Sciatic nerve (tissue), 2 donors: ENCODE measurements around the gene TPP2. TPM values are rescaled to one million over a fixed set of nuclear protein-coding genes. Genes with fewer than 3 reads are reported as not detected.

Source experiments
- ATAC-seq: fragments of 200-7000 bp; cut with Tn5 transposase; one replicate; pipeline ENCODE4 v1.9.1; 2020; ENCODE audit warnings: mild to moderate bottlenecking, moderate library complexity
- DNase-seq: peaks from one replicate; pipeline ENCODE4 v3.0.0-alpha.2; 2020; ENCODE audit warnings: low spot score
- intact Hi-C: fragments of 100-400 bp; cut with DNase I; formaldehyde crosslinking; loops from one replicate; pipeline ENCODE4 v1.14.2; 2022
- total RNA-seq: library from RNA; stranded (reverse); fragmentation: NEBNext Ultra II Directional; extraction: Animal tissue kit (Norgen Biotek cat#: 25700); gene quantifications from one replicate; pipeline ENCODE4 v1.2.1, GENCODE V29; 2021
- donor health status: DM: no; HTN: no; CAD: no.
- donor health status: DM: no; HTN: no; CAD: no.

The TPP2 gene
- total RNA-seq, 1 donor from 2014 or later, result 44.8 TPM

DNA sequence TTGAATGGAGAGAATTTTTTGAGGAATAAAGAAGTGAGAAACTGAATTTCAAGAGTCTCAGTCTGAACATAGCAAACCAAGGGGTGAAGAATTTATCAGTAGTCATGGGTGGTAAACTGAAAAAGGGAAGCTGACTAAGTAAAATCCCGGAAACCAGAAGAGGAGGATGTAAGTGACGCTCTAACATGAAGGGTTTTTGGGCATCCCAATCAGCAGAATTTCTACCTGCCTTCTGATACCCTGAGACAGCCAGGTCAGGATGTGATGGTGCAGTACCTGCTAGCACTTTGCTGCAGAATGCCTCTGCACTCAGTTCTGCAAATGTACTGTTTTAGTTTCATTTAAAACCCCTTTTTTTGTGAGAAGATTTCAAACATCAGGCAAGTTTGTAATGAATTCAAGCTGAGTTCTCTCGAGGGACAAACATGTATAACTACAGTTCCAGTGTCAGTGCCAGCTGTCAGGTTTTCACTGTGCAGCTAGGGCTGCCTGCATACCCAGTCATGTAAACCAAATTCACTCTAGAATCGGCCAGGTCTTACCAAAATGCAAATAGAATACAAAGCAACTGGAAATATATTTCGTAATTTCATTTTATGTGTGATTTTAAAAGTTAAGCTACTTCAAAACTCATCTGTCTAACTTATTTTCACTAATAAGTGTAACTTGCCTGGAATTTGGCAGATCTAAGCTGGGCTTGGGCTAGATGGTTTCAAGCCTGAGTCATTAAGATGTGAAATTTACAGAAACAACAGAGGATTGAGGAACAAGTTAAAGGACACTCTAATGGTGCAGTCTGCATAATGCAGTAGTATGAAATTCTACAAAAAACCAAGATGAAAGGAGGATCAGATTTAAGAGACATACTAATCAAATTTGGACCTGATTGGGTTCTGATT lies 84.3 kb downstream of the TPP2 start:
- no peak for DNase-seq

DNA sequence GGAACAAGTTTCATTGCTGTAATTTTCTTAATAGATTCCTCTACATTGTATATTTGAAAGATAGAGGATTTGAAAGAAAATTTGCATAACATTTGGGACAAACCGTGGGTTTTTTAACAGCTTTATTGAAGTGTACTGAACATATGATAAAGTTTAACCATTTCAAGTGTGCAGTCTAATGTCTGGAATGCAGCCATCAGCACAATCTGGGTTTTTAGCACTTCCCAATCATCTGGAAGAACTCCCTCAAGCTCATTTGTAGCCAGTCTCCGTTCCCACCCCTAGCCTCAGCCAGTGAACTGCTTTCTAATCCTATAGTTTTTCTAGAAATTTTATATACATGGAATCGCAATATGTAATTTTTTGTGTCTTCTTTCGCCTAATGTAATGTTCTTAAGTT lies 85.4 kb downstream of the TPP2 start:
- DNase-seq, result no peak

More for the DNA sequence above, 84.3 kb downstream of the TPP2 start:
- intact Hi-C loops, result no loop called here
- peak; percentile 51 for ATAC-seq

DNA sequence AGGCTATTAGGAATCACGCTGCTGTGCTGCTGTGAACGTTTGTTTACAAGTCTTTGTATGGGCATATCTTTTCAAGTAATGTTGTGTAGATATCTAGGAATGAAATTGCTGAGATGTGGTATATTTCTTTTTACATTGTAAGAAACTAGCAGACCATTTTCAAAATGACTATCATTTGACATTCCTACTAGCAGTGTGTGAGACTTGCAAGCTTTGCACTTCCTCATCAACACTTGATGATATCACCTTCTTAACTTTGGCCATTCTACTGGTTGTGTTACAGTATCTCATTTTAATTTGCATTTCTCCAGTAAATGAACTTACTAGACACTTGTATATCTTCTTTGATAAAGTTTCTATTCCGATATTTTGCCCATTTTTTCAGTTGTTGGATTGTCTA lies 85.9 kb downstream of the TPP2 start:
- no peak for ATAC-seq
- intact Hi-C loops, result no loop called here
- no peak for DNase-seq

More for the DNA sequence above, 85.4 kb downstream of the TPP2 start:
- no peak for ATAC-seq
- intact Hi-C loops, result no loop called here

DNA sequence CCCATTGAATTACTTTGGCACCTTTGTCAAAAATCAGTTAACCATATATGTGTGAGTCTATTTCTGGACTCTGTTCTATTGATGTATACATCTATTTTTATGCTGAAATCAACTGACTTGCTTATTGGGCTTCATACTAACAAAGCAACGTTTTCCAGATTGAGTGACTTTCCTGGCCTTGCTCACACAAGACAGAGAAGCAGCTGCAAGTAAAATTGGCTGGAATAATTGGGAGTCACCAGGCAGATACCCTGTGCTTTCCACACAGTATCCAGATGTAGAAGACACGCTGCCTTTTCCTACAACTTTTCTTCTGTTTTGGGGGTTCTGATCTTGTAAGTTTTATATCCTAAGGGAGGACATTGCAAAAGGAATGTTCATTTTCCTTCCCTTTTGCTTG lies 86.9 kb downstream of the TPP2 start:
- DNase-seq (no peak), ATAC-seq (no peak)
- intact Hi-C loops, result no loop called here

DNA sequence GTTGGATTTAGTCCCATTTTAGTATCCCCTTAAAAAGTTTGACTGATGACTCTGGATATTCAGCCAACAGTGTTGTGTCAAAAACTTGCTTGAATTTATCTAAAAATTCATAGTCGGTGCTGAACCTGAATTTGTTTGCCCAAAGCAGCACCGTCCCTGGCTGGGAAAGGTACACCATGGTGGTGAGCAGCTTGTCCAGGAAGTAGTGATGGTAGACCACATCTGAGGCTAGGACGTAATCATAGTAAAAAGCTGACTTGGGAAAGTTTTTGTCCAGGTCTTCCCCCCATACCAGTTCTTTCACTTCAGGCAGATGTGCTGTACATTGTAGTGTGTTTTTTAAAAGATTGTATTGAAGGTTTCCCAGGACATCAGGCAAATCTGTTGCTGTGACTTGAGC lies 89.2 kb downstream of the TPP2 start:
- ATAC-seq (no peak), DNase-seq (no peak)
- intact Hi-C loops, result no loop called here

DNA sequence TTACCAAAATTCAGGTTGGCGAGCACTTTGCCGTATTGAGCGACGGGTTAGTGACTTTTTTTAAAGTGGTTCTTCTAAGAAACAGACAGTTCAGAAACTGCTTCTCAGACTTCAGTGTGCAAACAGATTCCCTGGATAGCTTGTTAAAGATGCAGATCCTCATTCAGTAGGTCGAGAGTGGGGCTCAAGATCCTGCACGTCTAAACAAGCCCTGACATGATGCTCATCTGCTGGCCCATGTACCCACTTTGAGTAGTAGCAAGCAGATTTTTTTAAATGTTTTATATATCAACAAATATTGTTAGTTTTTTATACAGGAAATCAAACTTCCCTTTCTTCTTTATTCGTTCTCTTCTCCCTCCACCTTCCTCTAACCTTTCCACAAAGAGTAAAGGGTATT lies 90.7 kb downstream of the TPP2 start:
- DNase-seq (no peak), ATAC-seq (no peak)
- intact Hi-C loops, result no loop called here

DNA sequence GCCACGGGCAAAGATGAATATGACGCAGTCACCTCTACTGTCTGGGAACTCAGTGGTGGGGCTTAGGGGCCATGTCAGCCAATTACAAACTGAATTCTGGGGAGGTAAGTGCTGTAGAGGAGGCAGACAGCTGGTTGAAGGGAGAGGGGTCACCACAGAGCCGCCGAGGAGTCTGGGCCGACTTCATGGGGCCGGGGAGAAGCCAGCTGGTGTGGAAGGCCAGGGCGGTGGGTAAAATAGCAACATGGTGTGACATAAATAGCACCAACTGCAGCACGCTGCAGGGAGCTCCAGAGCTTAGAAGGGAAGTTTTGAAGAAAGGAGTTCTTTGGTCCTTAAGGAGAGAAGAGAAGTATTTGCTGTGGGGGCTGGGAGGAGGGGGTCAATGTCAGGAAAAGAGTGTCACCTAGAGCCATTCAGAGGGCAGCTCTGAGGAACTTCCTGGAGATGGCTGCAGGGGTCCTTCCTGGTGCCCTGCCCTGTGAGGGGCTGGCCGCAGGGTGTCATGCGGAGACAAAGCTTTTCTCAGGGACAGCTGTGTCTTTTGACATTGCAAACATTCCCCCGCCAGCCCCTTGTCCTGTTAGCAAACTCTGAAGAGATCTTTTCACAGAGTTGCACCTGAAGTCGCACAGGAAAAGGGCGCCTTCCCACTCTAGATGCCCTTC lies 91.7 kb downstream of the TPP2 start:
- intact Hi-C loops, result no loop called here
- no peak for ATAC-seq
- no peak for DNase-seq

DNA sequence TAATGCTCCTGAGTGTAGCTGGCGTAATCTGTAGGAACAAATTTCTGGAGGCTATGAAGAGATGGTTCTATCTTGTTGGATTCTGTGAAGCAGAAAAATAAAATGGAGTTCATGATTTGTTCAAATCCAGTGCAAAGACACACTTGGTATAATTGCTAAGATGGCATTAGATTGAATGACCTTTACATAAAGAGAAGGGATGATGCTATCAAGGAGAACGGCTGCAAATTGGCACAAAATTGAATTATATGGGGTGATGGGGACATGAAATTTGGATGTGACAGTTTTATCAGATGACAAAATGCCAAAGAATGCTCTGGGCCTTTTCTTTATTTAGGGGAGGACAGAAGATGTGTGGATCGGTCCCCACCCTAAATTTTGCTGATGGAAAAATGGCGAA lies 94.1 kb downstream of the TPP2 start:
- ATAC-seq (no peak), DNase-seq (no peak)
- intact Hi-C loops, result no loop called here

DNA sequence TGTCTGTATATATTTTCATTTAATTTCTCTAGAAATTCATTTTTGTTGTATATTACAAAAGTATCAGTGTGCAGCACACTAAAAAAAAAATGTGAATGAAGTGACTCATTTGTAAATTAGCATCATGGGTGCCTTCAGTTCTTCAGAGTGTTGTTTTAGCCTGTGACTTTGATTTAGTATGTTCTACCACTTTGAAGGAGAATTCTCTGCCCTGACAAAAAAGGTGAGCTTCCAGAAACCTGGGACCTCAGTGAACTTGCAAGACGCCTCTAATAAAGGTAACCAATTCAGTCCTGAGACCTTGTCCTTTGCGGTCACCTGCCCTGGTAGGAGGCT lies 95.7 kb downstream of the TPP2 start:
- DNase-seq (no peak), ATAC-seq (no peak)
- intact Hi-C loops, result no loop called here

DNA sequence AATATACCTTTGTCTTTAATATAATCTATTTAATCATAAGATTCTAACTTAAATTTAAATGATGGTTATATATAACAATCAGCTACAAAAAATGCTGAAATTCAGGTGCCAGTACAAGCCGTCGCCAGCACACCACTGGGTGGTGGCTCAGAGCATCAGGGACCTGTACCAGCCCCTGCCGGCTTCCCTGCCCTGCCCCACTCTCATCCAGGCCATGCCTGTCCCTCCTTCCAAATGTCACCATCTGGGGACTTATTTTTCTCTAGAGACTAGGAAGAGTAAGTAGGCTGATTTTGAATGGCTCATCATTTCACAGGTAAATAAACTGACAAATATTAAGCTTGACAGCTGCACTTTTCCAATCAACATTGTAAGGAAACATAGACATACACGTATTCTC lies 96.5 kb downstream of the TPP2 start:
- intact Hi-C loops, result no loop called here
- no peak for ATAC-seq
- DNase-seq, result no peak

DNA sequence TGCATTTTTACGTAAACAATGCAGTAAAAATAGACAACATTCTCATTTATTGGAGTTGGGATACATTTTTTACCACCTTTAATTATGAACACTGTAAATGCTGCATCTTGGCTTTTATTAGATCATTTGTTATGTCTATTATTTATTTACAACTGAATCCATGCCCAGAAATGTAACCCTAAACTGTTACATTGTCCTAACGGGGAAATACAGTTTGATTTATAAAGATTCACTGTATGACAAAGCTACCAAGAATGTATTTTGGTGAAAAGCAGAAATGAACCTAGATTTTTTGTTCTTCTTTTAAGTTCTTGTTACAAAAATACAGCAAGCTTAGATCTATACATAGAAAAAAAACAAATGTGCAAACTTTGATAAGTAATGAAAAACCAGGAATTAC lies 97.0 kb downstream of the TPP2 start:
- DNase-seq, result no peak
- intact Hi-C loops, result no loop called here
- no peak for ATAC-seq

DNA sequence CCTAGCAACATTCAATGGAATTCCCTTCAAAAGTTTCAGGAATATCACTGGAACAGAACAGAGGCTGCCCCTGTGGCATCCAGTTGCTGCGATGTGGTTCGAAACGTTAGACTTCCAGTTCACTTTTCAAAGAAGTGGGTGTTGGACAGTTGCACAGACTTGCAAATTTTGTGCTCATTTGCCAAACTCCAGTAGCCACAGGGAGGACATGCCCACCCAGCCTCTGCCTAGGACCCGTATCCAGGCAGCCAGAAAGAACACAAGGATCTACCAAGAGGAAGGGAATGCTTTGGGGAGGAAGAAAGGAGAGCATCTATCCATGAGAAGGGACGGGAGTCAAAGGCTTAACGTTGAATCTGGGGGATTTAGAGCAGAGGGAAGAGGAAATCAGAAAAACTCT lies 98.2 kb downstream of the TPP2 start, which contains the start of gene METTL21C:
Gene METTL21C, minus strand, starts transcription at position 108 of the 400 bp plus-strand sequence. CDS start 546 bp downstream, outside the sequence.
- intact Hi-C loops, result no loop called here
- ATAC-seq, result no peak
- no peak for DNase-seq

DNA sequence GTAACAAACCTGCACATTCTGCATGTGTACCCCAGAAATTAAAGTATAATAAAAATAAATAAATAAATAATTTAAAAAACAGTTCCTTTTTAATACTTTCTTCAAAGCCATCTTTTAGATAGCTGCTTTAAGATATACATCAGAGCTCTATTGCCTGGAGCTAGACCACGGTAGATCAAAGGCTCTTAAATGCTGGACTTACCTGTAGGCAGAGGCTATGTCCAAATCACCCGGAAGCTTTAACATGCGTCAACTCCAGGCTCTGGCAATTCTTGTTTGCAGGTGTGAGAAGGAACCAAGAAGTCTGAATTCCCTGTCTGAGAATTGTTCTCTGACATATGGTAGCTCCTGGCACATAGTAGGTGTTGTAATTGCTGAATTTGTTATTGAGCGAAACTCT lies 99.7 kb downstream of the TPP2 start:
- intact Hi-C loops, result no loop called here

DNA sequence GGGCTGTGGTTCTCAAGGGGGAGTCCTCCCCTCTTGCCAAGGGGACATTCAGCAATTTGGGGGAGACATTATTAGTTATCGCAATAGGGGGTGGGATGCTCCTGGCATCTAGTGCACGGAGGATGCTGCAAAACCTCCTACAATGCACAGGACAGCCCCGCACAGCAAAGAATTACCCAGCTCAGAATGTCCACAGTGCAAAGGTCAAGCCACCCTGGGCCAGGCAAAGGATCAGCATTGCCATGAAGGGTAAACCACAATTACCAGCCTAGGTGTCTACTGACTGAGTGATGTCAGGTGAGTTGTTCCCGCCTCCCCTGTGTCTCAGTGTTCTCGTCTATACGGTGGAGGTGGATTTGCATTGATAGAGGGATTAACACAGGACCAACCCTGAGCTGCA lies 100.5 kb downstream of the TPP2 start:
- DNase-seq (no peak), ATAC-seq (no peak)
- intact Hi-C loops, result no loop called here

More for the DNA sequence above, 99.7 kb downstream of the TPP2 start:
- DNase-seq (no peak), ATAC-seq (no peak)

DNA sequence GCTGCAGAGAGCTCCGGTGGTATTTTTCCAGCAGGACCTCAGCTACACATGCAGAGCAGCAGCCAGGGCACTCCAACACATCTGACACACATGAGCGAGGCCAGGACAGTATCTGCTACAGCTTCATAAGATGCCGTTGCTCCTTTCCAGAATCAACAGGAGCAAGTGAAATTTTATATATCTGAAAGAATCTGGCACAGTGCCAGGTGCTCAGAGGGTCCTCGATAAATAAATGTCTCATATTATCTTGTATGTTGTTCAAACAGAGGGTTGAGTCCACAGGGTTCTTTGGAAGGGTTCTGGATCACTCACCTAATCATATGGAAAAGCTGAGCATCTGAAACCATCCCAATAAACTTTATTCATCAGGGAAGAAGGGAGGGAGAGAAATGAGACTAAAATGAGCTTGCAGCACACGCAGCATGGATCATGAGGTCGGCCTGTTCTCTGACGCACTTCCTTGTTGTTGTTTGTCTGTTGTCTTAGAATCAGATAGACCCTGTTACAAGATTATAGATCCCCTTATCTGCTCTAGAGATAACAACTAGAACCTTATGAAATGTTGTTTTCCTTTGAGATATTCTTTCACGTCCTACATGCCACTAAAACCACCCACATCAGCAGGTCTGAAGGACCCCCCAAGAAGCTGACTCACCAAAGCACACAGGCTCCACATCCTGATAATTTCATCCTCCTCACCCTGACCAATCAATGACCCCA lies 101.3 kb downstream of the TPP2 start:
- DNase-seq (no peak), ATAC-seq (no peak)
- intact Hi-C loops, result no loop called here

DNA sequence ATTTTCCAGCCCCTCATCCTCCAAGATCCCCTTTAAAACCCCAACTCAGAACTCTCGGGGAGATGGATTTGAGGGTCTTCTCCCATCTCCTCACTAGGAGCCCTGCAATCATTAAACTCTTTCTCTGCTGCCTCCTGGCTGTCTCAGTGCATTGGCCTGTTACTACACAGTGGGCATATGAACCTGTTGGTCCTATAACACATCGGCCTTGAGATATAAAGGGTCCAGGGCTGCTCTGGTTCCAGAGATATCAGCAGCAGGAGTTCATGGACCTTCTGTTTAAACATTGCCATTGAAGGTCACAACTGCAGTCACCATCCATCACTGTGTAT lies 101.8 kb downstream of the TPP2 start:
- no peak for DNase-seq
- ATAC-seq, result no peak
- intact Hi-C loops, result no loop called here

DNA sequence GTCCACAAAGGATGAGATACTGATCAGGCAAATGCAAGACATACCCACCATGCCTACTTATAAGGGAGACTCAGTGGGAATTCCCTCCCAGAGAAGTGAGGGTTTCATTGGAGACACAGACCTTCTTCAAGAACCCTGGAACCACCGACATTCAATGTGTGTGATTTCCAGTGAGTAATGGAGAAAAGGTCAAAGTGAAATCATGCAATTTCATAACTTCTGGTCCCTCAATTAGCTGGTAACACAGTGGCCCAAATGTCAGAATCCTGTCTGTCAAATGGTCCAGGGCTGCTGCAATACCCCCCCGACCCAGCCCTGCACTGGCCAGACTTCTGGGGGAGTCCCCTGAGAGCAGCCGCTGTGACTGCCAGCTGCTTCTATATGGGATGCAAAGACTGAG lies 102.7 kb downstream of the TPP2 start:
- no peak for ATAC-seq
- intact Hi-C loops, result no loop called here
- no peak for DNase-seq

DNA sequence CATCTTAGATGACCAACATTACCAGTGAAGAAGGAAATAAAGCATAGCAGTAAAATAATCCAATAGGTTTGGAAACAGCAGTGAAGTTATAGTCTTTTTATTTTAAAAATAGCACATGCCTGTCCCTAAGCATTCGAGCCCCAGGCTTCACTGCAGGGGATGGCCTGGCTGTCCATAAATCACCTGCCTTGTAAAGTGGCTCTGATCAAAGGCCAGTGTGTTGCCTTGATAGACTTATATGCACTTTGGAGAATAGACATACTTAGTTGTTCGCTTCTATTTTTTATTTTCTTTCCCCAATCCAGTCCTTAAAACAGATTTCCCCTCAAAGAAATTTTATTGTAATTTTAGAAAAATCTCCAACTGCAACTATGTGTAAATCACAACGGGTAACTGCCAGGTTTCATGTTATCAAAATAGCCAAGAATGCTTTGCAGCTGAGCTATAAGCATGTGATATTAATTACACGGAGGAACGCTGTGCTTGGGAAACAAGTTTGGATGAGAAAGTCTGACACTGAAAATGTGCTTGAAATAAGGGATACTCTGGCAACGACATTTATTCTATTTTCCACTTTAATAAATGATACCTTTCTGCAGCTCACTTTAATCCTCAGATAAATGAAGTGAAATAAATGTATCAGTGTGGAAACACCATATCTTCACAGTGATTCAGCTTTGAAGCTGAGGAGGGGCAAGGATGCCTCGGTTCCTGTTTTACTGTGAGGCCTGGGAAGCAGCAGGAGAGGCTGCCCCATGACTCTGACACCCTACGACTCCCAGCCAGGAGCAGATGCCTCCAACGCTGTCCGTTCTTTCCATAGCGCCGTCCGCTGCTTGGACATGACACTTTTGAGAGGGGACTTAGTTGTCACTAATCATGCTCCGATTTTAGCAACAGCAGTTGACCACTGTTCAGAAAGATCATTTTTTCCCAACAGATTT lies 103.6 kb downstream of the TPP2 start:
- DNase-seq (no peak), ATAC-seq (peak; percentile 84)
- intact Hi-C loops, result no loop called here

DNA sequence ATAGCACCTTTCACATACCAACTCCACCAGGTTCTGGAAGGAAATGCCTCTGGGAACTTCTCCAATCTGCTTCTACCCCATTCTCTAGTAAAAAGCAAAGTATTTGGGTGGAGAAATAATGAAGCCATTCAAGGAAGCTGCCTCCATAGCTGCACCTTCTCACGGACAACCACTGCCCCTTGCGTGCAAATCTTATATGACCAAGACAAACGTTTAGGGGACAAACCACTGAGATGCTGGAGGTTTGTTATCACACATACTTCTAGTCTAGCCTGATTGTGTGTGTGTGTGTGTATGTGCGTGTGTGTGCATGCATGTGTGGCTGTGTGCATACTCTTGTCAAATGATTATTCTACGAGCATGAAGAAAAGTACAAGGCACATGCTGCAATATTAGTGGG lies 104.5 kb downstream of the TPP2 start:
- intact Hi-C loops, result no loop called here
- DNase-seq (no peak), ATAC-seq (no peak)
